GM21360 (cell line): ENCODE data around the gene N4BP2L1.
"Not testable (repeated sequence)": the region's sequence is repeated elsewhere in the genome, so short reads cannot be mapped to it uniquely, and the experiment has no call there.

Experiments
- ATAC-seq: cut with Tn5 transposase; IDR thresholded peaks from one replicate; pipeline ENCODE4 v1.9.1; 2021; ENCODE audit warnings: mild to moderate bottlenecking, moderate library complexity; ENCODE audit not compliant: unreplicated experiment

N4BP2L1 gene

GRCh38 chr13:32391101-32391619, 36.8 kb downstream of the N4BP2L1 start:
- no peak for ATAC-seq

GRCh38 chr13:32390484-32390883, 37.4 kb downstream of the N4BP2L1 start:
- no peak for ATAC-seq

DNA sequence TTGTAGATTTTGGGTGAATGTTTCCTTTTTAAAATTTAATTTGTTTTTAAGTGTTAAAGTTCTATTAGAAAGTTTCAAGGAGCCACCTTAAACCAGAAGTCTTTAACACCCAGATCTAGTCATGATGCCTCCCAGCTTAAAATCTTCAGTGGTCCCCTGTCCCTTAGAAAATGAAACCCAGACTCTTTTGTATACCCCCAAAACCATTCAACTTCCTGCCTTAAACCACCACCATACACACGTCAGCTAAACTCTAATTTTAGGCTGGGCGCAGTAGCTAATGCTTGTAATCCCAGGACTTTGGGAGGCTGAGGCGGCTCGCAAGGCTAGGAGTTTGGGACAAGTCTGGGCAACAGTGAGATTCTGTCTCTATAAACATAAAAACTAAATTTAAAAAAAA, 37.9 kb downstream of the N4BP2L1 start:
- no peak for ATAC-seq

DNA sequence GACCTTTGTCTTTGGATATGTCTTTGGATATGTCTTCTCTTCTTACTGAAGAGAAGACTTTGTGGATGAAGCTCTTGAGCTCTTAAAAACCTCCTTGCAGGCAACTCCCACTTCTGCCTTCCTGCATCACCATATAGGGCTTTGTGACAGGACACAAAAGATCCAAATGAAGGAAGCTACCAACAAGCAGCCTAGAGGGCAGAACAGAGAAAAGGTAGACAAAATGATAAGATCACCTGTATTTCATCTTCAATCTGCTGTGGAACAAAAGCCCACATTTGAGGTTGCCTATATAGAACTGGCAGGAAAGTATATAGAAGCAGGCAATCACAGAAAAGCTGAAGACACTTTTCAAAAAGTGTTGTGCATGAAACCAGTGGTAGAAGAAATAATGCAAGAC, 42.5 kb downstream of the N4BP2L1 start:
- ATAC-seq = no peak

DNA sequence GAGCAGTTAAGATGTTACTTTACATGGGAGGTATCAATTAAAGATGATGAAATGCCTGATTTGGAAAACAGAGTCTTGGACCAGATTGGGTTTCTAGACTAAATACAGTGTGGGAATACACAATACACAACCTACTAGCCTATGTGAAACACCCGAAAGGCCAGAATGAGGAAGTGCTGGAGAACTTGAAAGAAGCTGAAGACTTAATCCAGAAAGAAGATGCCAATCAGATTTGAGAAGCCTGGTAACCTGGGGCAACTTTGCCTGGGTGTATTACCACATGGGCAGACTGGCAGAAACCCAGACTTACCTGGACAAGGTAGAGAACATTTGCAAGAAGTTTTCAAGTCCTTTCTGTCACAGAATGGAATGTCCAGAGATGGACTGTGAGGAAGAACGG, 43.2 kb downstream of the N4BP2L1 start:
- no peak for ATAC-seq

DNA sequence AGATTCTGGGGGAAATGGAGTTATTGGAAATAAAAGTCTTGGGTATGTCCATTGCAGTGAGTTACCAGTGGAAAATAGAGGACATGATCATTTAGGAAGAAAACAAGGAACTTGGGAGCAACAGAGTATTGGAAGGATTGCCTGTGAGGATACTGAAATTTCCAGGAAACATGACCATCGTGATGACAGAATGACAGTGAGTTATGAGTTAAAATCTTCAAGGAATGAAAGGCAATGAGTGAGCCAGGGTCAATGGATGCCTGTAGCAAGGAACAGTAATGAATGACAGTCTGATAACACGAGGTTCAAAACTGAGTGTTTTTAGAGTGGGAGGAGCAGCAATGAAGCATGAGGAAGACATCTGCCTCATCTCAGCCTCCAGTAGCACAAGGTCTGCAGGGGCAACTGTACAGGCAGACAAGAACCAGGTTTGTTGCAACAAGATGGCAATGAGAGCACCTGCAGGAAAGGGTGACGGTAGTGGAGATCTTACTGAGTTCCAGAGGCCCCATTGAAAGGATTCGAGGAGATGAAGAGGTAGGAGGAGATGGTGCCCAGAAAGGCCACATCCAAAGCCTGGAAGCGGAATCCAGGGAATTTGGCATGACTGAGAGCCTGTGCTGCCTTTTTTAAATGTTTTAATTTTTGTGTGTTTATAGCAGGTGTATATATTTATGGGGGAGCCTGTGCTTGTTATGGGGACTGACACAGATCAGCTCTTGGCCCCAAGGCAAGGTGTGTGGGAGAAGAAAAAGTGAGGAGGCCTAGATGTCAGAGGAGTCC, 43.9 kb downstream of the N4BP2L1 start:
- ATAC-seq = no peak

DNA sequence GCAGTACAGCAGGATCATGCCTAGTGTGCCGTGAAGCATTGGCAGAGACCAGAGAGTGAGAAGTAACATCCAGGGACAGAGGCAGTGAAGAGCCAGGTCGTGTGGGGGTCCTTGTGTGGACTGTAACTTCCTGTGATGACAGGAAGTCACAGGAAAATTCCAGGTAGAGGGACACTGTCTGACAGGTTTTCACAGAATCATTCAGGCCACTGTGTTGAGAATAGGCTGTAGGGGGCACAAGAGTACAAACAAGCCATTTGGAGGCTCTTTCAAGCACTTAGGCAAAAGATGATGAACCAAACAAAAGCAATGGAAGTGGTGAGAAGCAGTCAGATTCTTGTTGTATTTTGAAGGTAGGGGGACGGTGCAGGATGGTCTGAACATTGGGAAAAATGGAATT, 46.4 kb downstream of the N4BP2L1 start:
- ATAC-seq = no peak

DNA sequence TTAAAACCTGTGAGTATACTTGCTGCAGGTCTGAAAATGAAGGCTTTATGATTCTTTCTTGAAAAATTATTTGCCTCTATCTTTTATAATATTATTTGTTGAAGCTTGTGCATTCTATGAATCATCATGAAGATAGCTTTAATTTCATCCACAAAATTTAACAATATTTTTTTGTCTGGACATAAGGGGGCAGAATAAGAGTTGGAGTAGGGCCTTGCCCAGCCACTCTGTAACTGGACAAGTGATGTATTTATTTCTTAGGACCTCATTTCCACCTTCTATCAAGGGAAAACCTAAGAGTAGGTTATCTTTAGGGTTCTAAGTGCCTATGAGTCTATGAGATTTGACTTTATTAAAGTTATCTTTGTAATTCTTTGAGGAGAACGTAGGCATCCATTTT, 49.9 kb downstream of the N4BP2L1 start:
- ATAC-seq = no peak

DNA sequence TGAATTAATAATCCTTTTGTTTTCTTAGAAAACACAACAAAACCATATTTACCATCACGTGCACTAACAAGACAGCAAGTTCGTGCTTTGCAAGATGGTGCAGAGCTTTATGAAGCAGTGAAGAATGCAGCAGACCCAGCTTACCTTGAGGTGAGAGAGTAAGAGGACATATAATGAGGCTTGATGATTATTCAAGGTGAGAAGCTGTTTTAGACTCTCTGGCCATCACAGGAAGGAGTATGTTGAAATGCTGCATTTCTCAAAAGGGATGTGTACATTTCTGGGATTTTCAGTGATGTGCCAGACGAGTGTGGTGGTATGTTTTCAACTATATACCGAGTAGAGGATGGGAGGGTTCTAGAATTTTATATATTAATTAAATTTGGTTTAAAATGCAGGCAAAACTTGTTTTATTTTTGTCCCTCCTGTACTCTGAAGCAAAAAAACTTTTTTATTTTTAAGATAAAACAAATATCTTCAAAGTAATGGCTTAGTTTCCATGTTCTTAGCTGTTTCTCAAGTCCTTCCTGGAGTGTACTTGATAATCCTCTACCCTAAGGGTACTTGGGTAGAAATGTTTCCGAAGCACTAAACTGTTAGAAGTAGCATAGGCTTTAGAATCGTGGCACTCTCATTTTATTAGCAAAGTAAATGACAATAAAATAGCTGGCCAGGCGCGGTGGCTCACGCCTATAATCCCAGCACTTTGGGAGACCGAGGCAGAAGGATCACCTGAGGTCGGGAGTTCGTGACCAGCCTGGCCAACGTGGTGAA, 51.1 kb downstream of the N4BP2L1 start:
- no peak for ATAC-seq

GRCh38 chr13:32370805-32371204, 57.1 kb downstream of the N4BP2L1 start:
- ATAC-seq = no peak

- no peak for ATAC-seq
Measured at GRCh38 chr13:32362574-32362973, 65.4 kb downstream of the N4BP2L1 start.

GRCh38 chr13:32355935-32356334, 72.0 kb downstream of the N4BP2L1 start:
- not testable (repeated sequence) for ATAC-seq

DNA sequence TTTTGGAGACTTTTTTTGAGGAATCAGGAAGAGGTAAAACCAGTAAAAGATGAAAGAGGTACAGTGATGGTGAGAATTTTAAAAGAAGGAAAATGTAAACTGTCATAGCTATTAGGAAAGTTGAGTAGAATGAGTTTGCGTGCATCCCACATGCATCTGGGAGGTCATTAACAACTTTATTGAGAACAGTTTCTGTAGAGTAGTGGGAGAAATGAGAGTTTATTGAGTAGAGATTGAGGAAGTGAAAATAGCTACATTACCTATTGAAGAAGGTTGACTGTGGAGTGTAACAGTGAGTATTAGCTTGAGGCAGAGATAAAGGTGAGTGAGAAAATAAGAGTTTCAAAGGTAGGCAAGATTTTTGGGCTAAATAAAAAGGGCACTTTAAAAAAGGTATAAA, 73.9 kb downstream of the N4BP2L1 start:
- no peak for ATAC-seq

DNA sequence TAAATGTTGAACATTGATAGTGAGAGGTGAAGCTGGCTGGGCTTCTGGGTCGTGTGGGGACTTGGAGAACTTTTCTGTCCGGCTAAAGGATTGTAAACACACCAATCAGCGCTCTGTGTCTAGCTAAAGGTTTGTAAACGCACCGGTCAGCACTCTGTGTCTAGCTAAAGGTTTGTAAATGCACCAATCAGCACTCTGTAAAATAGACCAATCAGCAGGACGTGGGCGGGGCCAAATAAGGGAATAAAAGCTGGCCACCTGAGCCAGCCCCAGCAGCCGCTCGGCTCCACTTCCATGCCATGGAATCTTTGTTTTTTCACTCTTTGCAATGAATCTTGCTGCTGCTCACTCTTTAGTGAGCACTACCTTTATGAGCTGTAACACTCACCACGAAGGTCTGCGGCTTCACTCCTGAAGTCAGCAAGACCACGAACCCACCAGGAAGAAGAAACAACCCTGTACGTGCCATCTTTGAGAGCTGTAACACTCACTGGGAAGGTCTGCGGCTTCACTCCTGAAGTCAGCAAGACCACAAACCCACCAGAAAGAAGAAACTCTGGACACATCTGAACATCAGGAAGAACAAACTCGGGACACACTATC, 77.0 kb downstream of the N4BP2L1 start:
- not testable (repeated sequence) for ATAC-seq
